Astrocyte of the spinal cord (primary cell): Measurements from ENCODE around the gene TMED7.
"Not testable (repeated sequence)": the region's sequence is repeated elsewhere in the genome, so short reads cannot be mapped to it uniquely, and the experiment has no call there.

Experiments used
- DNase-seq: peaks from one replicate; pipeline ENCODE4 v3.0.0; 2011; ENCODE audit warnings: low read depth, low spot score
- H3K4me3 ChIP-seq: 2 replicates; pipeline ENCODE4 v1.5.1; 2011; ENCODE audit warnings: low read depth, mild to moderate bottlenecking, low read length, moderate library complexity
- CTCF ChIP-seq: IDR thresholded peaks from 2 replicates; pipeline ENCODE4 v1.5.1; 2012; ENCODE audit warnings: low read depth, mild to moderate bottlenecking, low read length, inconsistent platforms
- in situ Hi-C: cut with HindIII; loops from 2 replicates; pipeline ENCODE4 v1.10.0; 2017; ENCODE audit warnings: low sequenced_read_pairs

TMED7 gene

GRCh38 chr5:115657881-115658233 lies 32.0 kb upstream of the TMED7 start:
- peak; percentile 74 for DNase-seq
- in situ Hi-C loops = no loop called here
- H3K4me3 ChIP-seq = no peak overlapping the region
- TF ChIP-seq CTCF = no peak

GRCh38 chr5:115657125-115657880 lies 31.5 kb upstream of the TMED7 start:
- no peak for DNase-seq
- H3K4me3 ChIP-seq = no peak overlapping the region
- in situ Hi-C loops = no loop called here
- no peak for TF ChIP-seq CTCF

GRCh38 chr5:115656404-115656803 lies 30.6 kb upstream of the TMED7 start:
- TF ChIP-seq CTCF = no peak
- in situ Hi-C loops = no loop called here
- no peak for DNase-seq
- H3K4me3 ChIP-seq = no peak overlapping the region

GRCh38 chr5:115655994-115656393 lies 30.2 kb upstream of the TMED7 start:
- in situ Hi-C loops = no loop called here
- DNase-seq = no peak
- no peak for TF ChIP-seq CTCF
- H3K4me3 ChIP-seq = no peak overlapping the region

- in situ Hi-C loops = no loop called here
- no peak for DNase-seq
- no peak overlapping the region for H3K4me3 ChIP-seq
- TF ChIP-seq CTCF = no peak
These were observed 23.7 kb upstream of the TMED7 start for GRCh38 chr5:115649541-115649940.

GRCh38 chr5:115648056-115648455 lies 22.2 kb upstream of the TMED7 start:
- no peak for DNase-seq
- TF ChIP-seq CTCF = no peak
- no peak overlapping the region for H3K4me3 ChIP-seq
- in situ Hi-C loops = no loop called here

GRCh38 chr5:115645386-115645785 lies 19.6 kb upstream of the TMED7 start:
- H3K4me3 ChIP-seq, DNase-seq, in situ Hi-C loops: not testable (repeated sequence)
